ENCODE results near the gene TGFBR3. TPM values are rescaled to one million over a fixed set of nuclear protein-coding genes. Genes with fewer than 3 reads are reported as not detected.

Gene TGFBR3
- total RNA-seq, 4 donors from 2014 or later = 37.3 to 61.7 (median 48.4) TPM

- ATAC-seq (no peak), DNase-seq (no peak)
- H3K4me1 ChIP-seq = peaks cover 21 to 28% of the 10 kb centered on the region in 2 donors
- no peak for TF ChIP-seq POLR2A (IDR thresholded peaks at IDR 0.05)
- no peak for TF ChIP-seq CTCF (IDR thresholded peaks at IDR 0.05 in 4 of 5, conservative IDR thresholded peaks at IDR 0.05 in 1 of 5)
- intact Hi-C loops (cut with DNase I; ENCODE audit: low total_unique reads) (no loop called here), in situ Hi-C loops (cut with MboI; ENCODE audit: low sequenced_read_pairs in 4 of 4) (no loop called here)
- no peaks in the 10 kb centered on the region for H3K36me3 ChIP-seq
- H3K9me3 ChIP-seq = no peaks in the 10 kb centered on the region
- H3K27me3 ChIP-seq = no peaks in the 10 kb centered on the region
- peak overlapping the region; percentile 12 to 54 (median 45) for H3K27ac ChIP-seq
- no peak overlapping the region for H3K4me3 ChIP-seq
Measured at GRCh38 chr1:91776068-91776794, 109.7 kb downstream of the TGFBR3 start.

GRCh38 chr1:91775227-91775626 lies 110.7 kb downstream of the TGFBR3 start:
- in situ Hi-C loops (cut with MboI; ENCODE audit: low sequenced_read_pairs in 4 of 4) (no loop called here), intact Hi-C loops (cut with DNase I; ENCODE audit: low total_unique reads) (no loop called here)
- H3K27ac ChIP-seq = peak overlapping the region in 2 of 4 donors; percentile 12 to 40
- no peaks in the 10 kb centered on the region for H3K9me3 ChIP-seq
- DNase-seq = no peak
- ATAC-seq = no peak
- H3K4me1 ChIP-seq = peaks cover 23 to 37% of the 10 kb centered on the region in 2 donors
- no peaks in the 10 kb centered on the region for H3K27me3 ChIP-seq
- no peak for TF ChIP-seq CTCF (IDR thresholded peaks at IDR 0.05 in 4 of 5, conservative IDR thresholded peaks at IDR 0.05 in 1 of 5)
- no peak for TF ChIP-seq POLR2A (IDR thresholded peaks at IDR 0.05)
- H3K4me3 ChIP-seq = no peak overlapping the region
- no peaks in the 10 kb centered on the region for H3K36me3 ChIP-seq

- Histone ChIP-seq H3K27me3 (no peaks in the 10 kb centered on the region), H3K27ac (peak overlapping the region in 2 of 4 donors; percentile 12 to 40), H3K4me3 (no peak overlapping the region), H3K9me3 (no peaks in the 10 kb centered on the region), H3K4me1 (peaks cover 23 to 43% of the 10 kb centered on the region in 2 donors), H3K36me3 (no peaks in the 10 kb centered on the region)
- no peak for ATAC-seq
- TF ChIP-seq POLR2A (IDR thresholded peaks at IDR 0.05) (no peak), CTCF (IDR thresholded peaks at IDR 0.05 in 4 of 5, conservative IDR thresholded peaks at IDR 0.05 in 1 of 5) (no peak)
- in situ Hi-C loops (cut with MboI; ENCODE audit: low sequenced_read_pairs in 4 of 4) (no loop called here), intact Hi-C loops (cut with DNase I; ENCODE audit: low total_unique reads) (no loop called here)
- no peak for DNase-seq
Measured at GRCh38 chr1:91774520-91775203, 111.3 kb downstream of the TGFBR3 start.

DNA sequence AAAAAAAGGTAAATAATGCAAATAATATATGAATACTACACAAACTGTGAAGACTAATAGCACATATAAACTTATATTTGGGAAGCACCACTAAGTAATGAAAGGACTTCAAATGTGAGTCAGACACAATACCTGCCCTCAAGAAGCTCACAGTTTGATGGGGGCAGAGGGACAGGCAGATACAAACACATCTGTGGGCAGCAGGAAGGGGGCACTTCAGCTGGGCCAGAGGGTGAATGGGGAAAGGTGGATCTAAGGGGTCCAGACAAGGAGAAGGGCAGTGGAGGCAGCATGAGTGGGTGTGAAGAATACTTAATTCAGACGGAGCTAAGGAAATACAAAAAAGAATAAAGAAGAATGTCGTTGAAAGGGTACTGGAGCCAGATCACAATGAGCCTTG lies 114.2 kb downstream of the TGFBR3 start:
- intact Hi-C loops (cut with DNase I; ENCODE audit: low total_unique reads) = no loop called here
- no peak for DNase-seq
- Histone ChIP-seq H3K27me3 (no peaks in the 10 kb centered on the region), H3K36me3 (no peaks in the 10 kb centered on the region), H3K4me3 (no peak overlapping the region), H3K9me3 (no peaks in the 10 kb centered on the region), H3K27ac (peak overlapping the region in 1 of 4 donors; percentile 14), H3K4me1 (peaks cover 7 to 36% of the 10 kb centered on the region in 2 donors)
- in situ Hi-C loops (cut with MboI; ENCODE audit: low sequenced_read_pairs in 4 of 4) = no loop called here
- ATAC-seq = no peak
- no peak for TF ChIP-seq POLR2A (IDR thresholded peaks at IDR 0.05)
- no peak for TF ChIP-seq CTCF (IDR thresholded peaks at IDR 0.05 in 4 of 5, conservative IDR thresholded peaks at IDR 0.05 in 1 of 5)

Measured in gastrocnemius medialis (tissue), 4 donors.